Measurements from ENCODE around the gene IL20. TPM values are rescaled to one million over a fixed set of nuclear protein-coding genes. Genes with fewer than 3 reads are reported as not detected.

Gene IL20
- total and polyA plus RNA-seq, 10 of the 15 experiments (the other 5 are each of a cell fraction or from before 2014, with no cell fraction given) = 0.08 to 0.13 TPM; not detected in 8

- RAD21 ChIA-PET (ENCODE audit: unreplicated experiment) = interaction anchor here (1.3 kb wide), 1 partner anchor 17 kb away, joined by 3 read pairs; no protein-coding TSS in a partner anchor
- DNase-seq (ENCODE audit: low read depth, low spot score) (no peak), FAIRE-seq (no peak), ATAC-seq (no peak)
- TF ChIP-seq E2F4 (IDR thresholded peaks at IDR 0.05; ENCODE audit: low read depth, low read length) (no peak), SMAD5 (IDR thresholded peaks at IDR 0.05; ENCODE audit: low read depth) (no peak), RAD21 (IDR thresholded peaks at IDR 0.05; ENCODE audit: insufficient read depth, low read depth, low read length) (no peak), NR2C1 (IDR thresholded peaks at IDR 0.05) (no peak), YY1 (IDR thresholded peaks at IDR 0.05; ENCODE audit: low read depth, low read length) (no peak), GATAD2B (conservative IDR thresholded peaks at IDR 0.05; ENCODE audit: low read depth) (no peak), SIX5 (IDR thresholded peaks at IDR 0.05; ENCODE audit: low read depth, low read length, severe bottlenecking) (no peak), FOXM1 (IDR thresholded peaks at IDR 0.05; ENCODE audit: low read depth, low read length) (no peak), CBX3 (IDR thresholded peaks at IDR 0.05; ENCODE audit: borderline replicate concordance, low read depth) (no peak), CEBPZ (IDR thresholded peaks at IDR 0.05; ENCODE audit: low read depth, low read length) (no peak), KLF5 (IDR thresholded peaks at IDR 0.05; ENCODE audit: partially characterized antibody) (no peak), YBX1 (IDR thresholded peaks at IDR 0.05) (no peak), REST (IDR thresholded peaks at IDR 0.05; ENCODE audit: low read depth, low read length) (no peak)
- CTCF ChIA-PET = interaction anchor here (0.6 to 3.2 kb wide), 14 partner anchors 10 to 315 kb away, joined by 3 to 14 read pairs (median 4); partner anchors contain the start of gene IL20
- Histone ChIP-seq H3K79me2 (ENCODE audit: control insufficient read depth, insufficient read depth, low read length) (no peaks in the 10 kb centered on the region), H3K27ac (ENCODE audit: control insufficient read depth, insufficient read depth) (no peak overlapping the region), H4K20me1 (ENCODE audit: control insufficient read depth, insufficient read depth) (no peaks in the 10 kb centered on the region), H3K27me3 (replicated peaks in 1 of 2; ENCODE audit: control insufficient read depth in 2 of 2, insufficient read depth in 2 of 2, low read length in 1 of 2) (no peaks in the 10 kb centered on the region), H2AFZ (ENCODE audit: control insufficient read depth, low read depth, low read length) (no peak overlapping the region), H3K9ac (ENCODE audit: control insufficient read depth, insufficient read depth, low read length) (no peak overlapping the region), H3K9me3 (replicated peaks; ENCODE audit: control insufficient read depth, insufficient read depth, low read length) (no peaks in the 10 kb centered on the region), H3K4me3 (no peak overlapping the region), H3K4me1 (ENCODE audit: control insufficient read depth, insufficient read depth, low read length) (no peaks in the 10 kb centered on the region), H3K4me2 (ENCODE audit: control insufficient read depth, insufficient read depth) (no peak overlapping the region), H3K36me3 (ENCODE audit: control insufficient read depth in 2 of 2, insufficient read depth in 2 of 2, low read length in 1 of 2) (no peaks in the 10 kb centered on the region)
- intact Hi-C loops (cut with micrococcal nuclease; ENCODE audit: unreplicated experiment) (no loop called here), in situ Hi-C loops (cut with MboI) (no loop called here)
- POLR2A ChIA-PET = no interaction called here
- WGBS (ENCODE audit: insufficient coverage, insufficient replicate concordance, low lambda C conversion rate, missing lambda C conversion rate) = 0% methylated on average over 3 of the region's 3 CpGs
- SMC1A ChIA-PET (ENCODE audit: uncharacterized antibody, unreplicated experiment) = interaction anchor here (1.0 to 1.6 kb wide), 5 partner anchors 10 to 86 kb away, joined by 3 to 7 read pairs (median 4); no protein-coding TSS in a partner anchor
- no TSS peak for BruUV-seq (replicated peaks)
These were observed 30.4 kb downstream of the IL20 start for GRCh38 chr1:206895837-206896242.

Measured in GM12878 (cell line).